Thyroid gland (tissue), 4 donors: Measurements from ENCODE around the gene LNPEP. TPM values are rescaled to one million over a fixed set of nuclear protein-coding genes. Genes with fewer than 3 reads are reported as not detected.

ENCODE experiments used
- DNase-seq, 2 donors: peaks; one replicate each; pipeline ENCODE4 v3.0.0-alpha.2; 2019
- H3K27ac ChIP-seq, 3 donors: fragments of 200-600 bp; sonication (generic); 1 replicate in 2 of 3; 2 replicates in 1 of 3; pipeline ENCODE4 v1.5.1; 2016 to 2019; ENCODE audit warnings: mild to moderate bottlenecking in 1 of 3, moderate library complexity in 1 of 3
- H3K27me3 ChIP-seq: fragments of 200-600 bp; sonication (generic); one replicate; pipeline ENCODE4 v1.5.1; 2019
- H3K36me3 ChIP-seq, 2 donors: fragments of 200-600 bp; sonication (generic); one replicate each; pipeline ENCODE4 v1.5.1; 2016 to 2019
- H3K4me1 ChIP-seq, 2 donors: fragments of 200-600 bp; sonication (generic); one replicate each; pipeline ENCODE4 v1.5.1; 2017 to 2019
- H3K4me3 ChIP-seq, 3 donors: fragments of 200-600 bp; sonication (generic); replicated peaks in 1 of 3; 1 replicate in 2 of 3; 2 replicates in 1 of 3; pipeline ENCODE4 v1.5.1; 2016; ENCODE audit warnings: mild to moderate bottlenecking in 1 of 3
- H3K9me3 ChIP-seq: fragments of 200-600 bp; sonication (generic); one replicate; pipeline ENCODE4 v1.5.1; 2017
- POLR2A ChIP-seq, 2 donors: fragments of 450-650 bp; IDR thresholded peaks; one replicate each; pipeline ENCODE4 v1.6.1; 2017; ENCODE audit warnings: antibody characterized with exemption in 2 of 2, mild to moderate bottlenecking in 2 of 2, moderate library complexity in 1 of 2
- WGBS, 2 donors: methylation state at CpG; one replicate each; pipeline ENCODE4 v1.1.5; 2017; 5-methylcytosine and 5-hydroxymethylcytosine counted together
- intact Hi-C: fragments of 100-400 bp; cut with DNase I; formaldehyde crosslinking; loops from one replicate; pipeline ENCODE4 v1.15.1; 2023
- total RNA-seq, 4 donors: library from RNA; depleted of rRNA; stranded (reverse); fragments of >200 nt; gene quantifications; one replicate each; pipeline ENCODE4 v1.2.3, GENCODE V29; 2016
- TF ChIP-seq, protein P1 (sequence below), 6 experiments: fragments of 200-600 bp in 3 of 6; fragments of 450-650 bp in 3 of 6; sonication (generic) in 3 of 6; IDR thresholded peaks; one replicate each; pipeline ENCODE4 v1.5.1; 2016 to 2019; ENCODE audit warnings: antibody characterized with exemption in 6 of 6, mild to moderate bottlenecking in 2 of 6, inconsistent platforms in 1 of 6, moderate library complexity in 1 of 6

LNPEP gene
- total RNA-seq, 4 donors from 2014 or later, result 35.0 to 59.9 (median 45.2) TPM

DNA sequence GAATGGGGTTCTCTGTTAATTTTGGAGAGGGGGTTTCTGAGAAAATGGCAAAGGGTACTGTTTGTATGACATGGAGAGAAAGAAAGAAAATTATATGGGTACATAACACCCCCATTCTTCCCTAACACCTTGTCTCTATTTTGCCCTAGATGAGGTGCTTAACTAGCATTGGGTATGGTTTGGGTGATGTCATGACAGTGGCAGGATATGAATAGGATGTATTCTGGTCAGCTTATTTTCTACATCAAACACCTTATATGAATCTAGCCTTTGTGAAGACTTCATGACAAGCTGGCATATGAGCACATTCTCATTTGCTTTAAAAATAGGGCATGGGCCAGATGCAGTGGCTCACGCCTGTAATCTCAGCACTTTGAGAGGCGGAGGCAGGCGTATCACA is 58.6 kb downstream of the LNPEP start:
- H3K27ac ChIP-seq, result no peak overlapping the region
- H3K9me3 ChIP-seq, result no peaks in the 10 kb centered on the region
- TF ChIP-seq, protein P1, sequence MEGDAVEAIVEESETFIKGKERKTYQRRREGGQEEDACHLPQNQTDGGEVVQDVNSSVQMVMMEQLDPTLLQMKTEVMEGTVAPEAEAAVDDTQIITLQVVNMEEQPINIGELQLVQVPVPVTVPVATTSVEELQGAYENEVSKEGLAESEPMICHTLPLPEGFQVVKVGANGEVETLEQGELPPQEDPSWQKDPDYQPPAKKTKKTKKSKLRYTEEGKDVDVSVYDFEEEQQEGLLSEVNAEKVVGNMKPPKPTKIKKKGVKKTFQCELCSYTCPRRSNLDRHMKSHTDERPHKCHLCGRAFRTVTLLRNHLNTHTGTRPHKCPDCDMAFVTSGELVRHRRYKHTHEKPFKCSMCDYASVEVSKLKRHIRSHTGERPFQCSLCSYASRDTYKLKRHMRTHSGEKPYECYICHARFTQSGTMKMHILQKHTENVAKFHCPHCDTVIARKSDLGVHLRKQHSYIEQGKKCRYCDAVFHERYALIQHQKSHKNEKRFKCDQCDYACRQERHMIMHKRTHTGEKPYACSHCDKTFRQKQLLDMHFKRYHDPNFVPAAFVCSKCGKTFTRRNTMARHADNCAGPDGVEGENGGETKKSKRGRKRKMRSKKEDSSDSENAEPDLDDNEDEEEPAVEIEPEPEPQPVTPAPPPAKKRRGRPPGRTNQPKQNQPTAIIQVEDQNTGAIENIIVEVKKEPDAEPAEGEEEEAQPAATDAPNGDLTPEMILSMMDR (IDR thresholded peaks at IDR 0.05), result no peak
- TF ChIP-seq POLR2A (IDR thresholded peaks at IDR 0.05), result no peak
- no peaks in the 10 kb centered on the region for H3K4me1 ChIP-seq
- H3K4me3 ChIP-seq, result no peak overlapping the region
- WGBS, 2 donors, result 95 to 96% methylated on average over 3 of the region's 3 CpGs
- DNase-seq, result no peak
- H3K36me3 ChIP-seq, result no peaks in the 10 kb centered on the region
- H3K27me3 ChIP-seq, result no peaks in the 10 kb centered on the region
- intact Hi-C loops, result loop anchor here (10.0 kb wide), 1 partner anchor 240 kb away; no protein-coding TSS in a partner anchor

DNA sequence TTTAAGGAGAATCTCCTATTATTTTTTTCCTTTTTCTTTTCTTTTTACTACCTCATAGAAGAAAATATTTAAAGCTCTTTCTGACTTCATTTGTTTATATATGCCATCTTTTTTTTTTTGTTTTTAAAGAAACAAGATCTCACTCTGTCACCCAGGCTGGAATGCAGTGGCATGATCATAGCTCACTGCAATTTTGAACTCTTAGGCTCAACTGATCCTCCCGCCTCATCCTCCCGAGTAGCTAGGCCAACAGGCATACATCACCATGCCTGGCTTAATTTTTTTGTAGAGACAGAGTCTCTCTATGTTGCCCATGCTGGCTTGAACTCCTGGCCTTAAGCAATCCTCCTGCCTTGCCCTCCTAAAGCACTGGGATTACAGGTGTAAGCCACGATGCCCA is 59.5 kb downstream of the LNPEP start:
- Histone ChIP-seq H3K4me1 (no peaks in the 10 kb centered on the region), H3K9me3 (no peaks in the 10 kb centered on the region), H3K4me3 (no peak overlapping the region), H3K27me3 (no peaks in the 10 kb centered on the region), H3K27ac (no peak overlapping the region), H3K36me3 (no peaks in the 10 kb centered on the region)
- no peak for DNase-seq
- TF ChIP-seq, protein P1 (IDR thresholded peaks at IDR 0.05), result no peak
- 85 to 87% methylated on average over 3 of the region's 3 CpGs for WGBS, 2 donors
- intact Hi-C loops, result loop anchor here (5.0 to 10.0 kb wide), 2 partner anchors 147 to 241 kb away; partner anchors contain the start of gene LIX1

DNA sequence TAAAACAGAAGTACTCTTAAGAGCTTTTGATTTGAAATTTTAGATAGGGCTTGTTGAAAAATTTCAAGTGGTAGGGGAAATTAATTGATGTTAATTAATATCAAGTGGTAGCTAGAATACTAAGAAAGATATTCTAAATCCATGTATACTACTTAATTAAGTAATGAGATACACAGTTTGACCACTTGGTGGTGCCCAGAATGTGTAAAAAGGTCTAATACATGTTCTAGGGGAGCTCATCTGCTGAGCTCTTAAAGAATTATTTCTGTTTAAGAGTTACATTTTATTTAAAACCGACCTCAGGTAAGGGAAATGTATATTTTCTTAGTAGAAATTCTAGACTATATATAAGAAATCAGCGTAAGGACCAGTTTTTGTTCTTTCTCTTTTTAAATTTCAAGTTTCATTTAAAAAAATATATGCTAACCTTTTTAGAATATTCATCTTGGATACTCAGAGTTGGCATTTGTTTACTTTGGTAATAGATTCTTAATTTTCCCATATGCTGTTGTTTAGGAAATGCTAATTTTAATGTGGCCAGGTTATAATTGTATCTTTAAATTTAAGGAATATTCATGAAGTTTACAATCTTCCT is 61.5 kb downstream of the LNPEP start:
- WGBS, 2 donors, result 48 to 52% methylated on average over 2 of the region's 2 CpGs
- H3K27me3 ChIP-seq, result no peaks in the 10 kb centered on the region
- H3K36me3 ChIP-seq, result no peaks in the 10 kb centered on the region
- H3K4me1 ChIP-seq, result no peaks in the 10 kb centered on the region
- TF ChIP-seq, protein P1 (IDR thresholded peaks at IDR 0.05), result peak; percentile 23 to 78 (median 49)
- TF ChIP-seq POLR2A (IDR thresholded peaks at IDR 0.05), result no peak
- no peak overlapping the region for H3K27ac ChIP-seq
- no peaks in the 10 kb centered on the region for H3K9me3 ChIP-seq
- peak; percentile 30 to 44 for DNase-seq
- intact Hi-C loops, result loop anchor here (5.0 to 10.0 kb wide), 2 partner anchors 145 to 243 kb away; partner anchors contain the start of gene LIX1
- H3K4me3 ChIP-seq, result no peak overlapping the region

GRCh38 chr5:96999856-97000255 is 64.0 kb downstream of the LNPEP start:
- Histone ChIP-seq H3K9me3 (no peaks in the 10 kb centered on the region), H3K4me1 (no peaks in the 10 kb centered on the region), H3K36me3 (no peaks in the 10 kb centered on the region), H3K27ac (no peak overlapping the region), H3K27me3 (no peaks in the 10 kb centered on the region), H3K4me3 (no peak overlapping the region)
- 98% methylated on average over 1 of the region's 1 CpG for WGBS, 2 donors
- intact Hi-C loops, result loop anchor here (5.0 to 10.0 kb wide), 2 partner anchors 142 to 245 kb away; partner anchors contain the start of gene LIX1
- TF ChIP-seq, protein P1 (IDR thresholded peaks at IDR 0.05), result no peak
- no peak for TF ChIP-seq POLR2A (IDR thresholded peaks at IDR 0.05)
- no peak for DNase-seq

DNA sequence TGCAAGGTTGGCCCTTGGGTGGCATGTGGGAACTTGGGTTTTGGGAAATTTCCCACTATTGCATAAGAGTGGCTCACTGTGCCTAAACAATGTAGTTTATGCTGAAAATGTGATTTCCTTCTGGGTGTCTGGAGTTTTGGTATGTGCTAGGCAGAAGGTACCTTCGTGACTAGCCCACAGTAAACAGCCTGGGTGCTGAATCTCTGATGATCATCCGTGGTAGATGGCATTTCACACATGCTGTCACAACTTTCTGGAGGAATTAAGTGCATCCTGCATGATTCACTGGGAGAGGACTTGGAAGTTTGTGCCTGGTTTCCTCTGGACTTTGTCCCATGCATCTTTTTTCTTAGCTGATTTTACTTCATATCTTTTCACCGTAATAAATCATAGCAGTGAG is 64.5 kb downstream of the LNPEP start:
- Histone ChIP-seq H3K9me3 (no peaks in the 10 kb centered on the region), H3K4me3 (no peak overlapping the region), H3K27ac (no peak overlapping the region), H3K4me1 (no peaks in the 10 kb centered on the region), H3K36me3 (no peaks in the 10 kb centered on the region), H3K27me3 (no peaks in the 10 kb centered on the region)
- intact Hi-C loops, result no loop called here
- WGBS, 2 donors, result 95 to 97% methylated on average over 3 of the region's 3 CpGs
- DNase-seq, result no peak
- no peak for TF ChIP-seq POLR2A (IDR thresholded peaks at IDR 0.05)
- TF ChIP-seq, protein P1 (IDR thresholded peaks at IDR 0.05), result no peak
